HG03457 (cell line): ENCODE results near the gene VPS13D.
"Not testable (repeated sequence)": the region's sequence is repeated elsewhere in the genome, so short reads cannot be mapped to it uniquely, and the experiment has no call there.

ENCODE experiments used
- ATAC-seq: cut with Tn5 transposase; IDR thresholded peaks from one replicate; pipeline ENCODE4 v1.9.1; 2021; ENCODE audit warnings: moderate number of reproducible peaks; ENCODE audit not compliant: unreplicated experiment

VPS13D gene

GRCh38 chr1:12462586-12462985 is 232.8 kb downstream of the VPS13D start:
- no peak for ATAC-seq

- no peak for ATAC-seq
Measured at GRCh38 chr1:12464045-12464461, 234.2 kb downstream of the VPS13D start.

GRCh38 chr1:12464598-12465056 is 234.8 kb downstream of the VPS13D start:
- no peak for ATAC-seq

- no peak for ATAC-seq
Measured at GRCh38 chr1:12465126-12465525, 235.3 kb downstream of the VPS13D start.

GRCh38 chr1:12466816-12467215 is 237.0 kb downstream of the VPS13D start:
- no peak for ATAC-seq

- ATAC-seq = no peak
Measured at GRCh38 chr1:12467570-12468286, 237.9 kb downstream of the VPS13D start.

GRCh38 chr1:12468323-12468722 is 238.5 kb downstream of the VPS13D start:
- no peak for ATAC-seq

GRCh38 chr1:12469493-12469892 is 239.7 kb downstream of the VPS13D start:
- no peak for ATAC-seq

GRCh38 chr1:12469990-12470389 is 240.2 kb downstream of the VPS13D start:
- ATAC-seq = no peak

GRCh38 chr1:12470916-12471315 is 241.1 kb downstream of the VPS13D start:
- not testable (repeated sequence) for ATAC-seq

- no peak for ATAC-seq
Measured at GRCh38 chr1:12472156-12472797, 242.4 kb downstream of the VPS13D start.

- no peak for ATAC-seq
Measured at GRCh38 chr1:12472798-12473551, 243.1 kb downstream of the VPS13D start.

GRCh38 chr1:12473596-12474362 is 243.9 kb downstream of the VPS13D start:
- no peak for ATAC-seq

- ATAC-seq = no peak
Measured at GRCh38 chr1:12475101-12475500, 245.3 kb downstream of the VPS13D start.

GRCh38 chr1:12475530-12475934 is 245.7 kb downstream of the VPS13D start:
- no peak for ATAC-seq

GRCh38 chr1:12475947-12476346 is 246.1 kb downstream of the VPS13D start:
- ATAC-seq = no peak

GRCh38 chr1:12477314-12477713 is 247.5 kb downstream of the VPS13D start:
- ATAC-seq = no peak

GRCh38 chr1:12477936-12478611 is 248.2 kb downstream of the VPS13D start:
- ATAC-seq = no peak

GRCh38 chr1:12478612-12478985 is 248.8 kb downstream of the VPS13D start:
- no peak for ATAC-seq

GRCh38 chr1:12479311-12479710 is 249.5 kb downstream of the VPS13D start:
- ATAC-seq = no peak
